ENCODE data around the gene SCFD1.

DNA sequence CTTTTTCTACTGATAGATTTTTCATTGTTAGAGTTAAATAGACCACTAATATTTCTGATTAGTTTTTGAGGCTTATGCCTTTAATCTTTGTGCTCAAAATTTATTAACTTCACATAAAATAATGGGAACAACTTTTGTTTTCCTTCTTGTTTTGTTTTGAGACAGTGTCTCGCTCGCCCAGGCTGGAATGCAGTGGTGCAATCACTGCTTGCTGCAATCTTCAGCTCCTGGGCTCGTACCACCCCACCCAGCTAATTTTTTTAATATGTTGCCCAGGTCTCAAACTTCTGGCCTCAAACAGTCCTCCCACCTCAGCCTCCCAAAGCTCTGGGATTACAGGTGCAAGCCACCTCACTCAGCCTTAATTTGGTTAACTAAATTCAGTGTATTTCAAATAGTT is 16.8 kb downstream of the SCFD1 start:
- TF ChIP-seq, protein P1, sequence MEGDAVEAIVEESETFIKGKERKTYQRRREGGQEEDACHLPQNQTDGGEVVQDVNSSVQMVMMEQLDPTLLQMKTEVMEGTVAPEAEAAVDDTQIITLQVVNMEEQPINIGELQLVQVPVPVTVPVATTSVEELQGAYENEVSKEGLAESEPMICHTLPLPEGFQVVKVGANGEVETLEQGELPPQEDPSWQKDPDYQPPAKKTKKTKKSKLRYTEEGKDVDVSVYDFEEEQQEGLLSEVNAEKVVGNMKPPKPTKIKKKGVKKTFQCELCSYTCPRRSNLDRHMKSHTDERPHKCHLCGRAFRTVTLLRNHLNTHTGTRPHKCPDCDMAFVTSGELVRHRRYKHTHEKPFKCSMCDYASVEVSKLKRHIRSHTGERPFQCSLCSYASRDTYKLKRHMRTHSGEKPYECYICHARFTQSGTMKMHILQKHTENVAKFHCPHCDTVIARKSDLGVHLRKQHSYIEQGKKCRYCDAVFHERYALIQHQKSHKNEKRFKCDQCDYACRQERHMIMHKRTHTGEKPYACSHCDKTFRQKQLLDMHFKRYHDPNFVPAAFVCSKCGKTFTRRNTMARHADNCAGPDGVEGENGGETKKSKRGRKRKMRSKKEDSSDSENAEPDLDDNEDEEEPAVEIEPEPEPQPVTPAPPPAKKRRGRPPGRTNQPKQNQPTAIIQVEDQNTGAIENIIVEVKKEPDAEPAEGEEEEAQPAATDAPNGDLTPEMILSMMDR (IDR thresholded peaks at IDR 0.05): no peak
- no peak for TF ChIP-seq POLR2A (IDR thresholded peaks at IDR 0.05)
